GM19324 (cell line): ENCODE data around the gene DAB2IP.

Experiments
- ATAC-seq: cut with Tn5 transposase; IDR thresholded peaks from one replicate; pipeline ENCODE4 v1.9.1; 2021; ENCODE audit warnings: mild to moderate bottlenecking, moderate library complexity; ENCODE audit not compliant: unreplicated experiment, low FRiP score

Gene DAB2IP

DNA sequence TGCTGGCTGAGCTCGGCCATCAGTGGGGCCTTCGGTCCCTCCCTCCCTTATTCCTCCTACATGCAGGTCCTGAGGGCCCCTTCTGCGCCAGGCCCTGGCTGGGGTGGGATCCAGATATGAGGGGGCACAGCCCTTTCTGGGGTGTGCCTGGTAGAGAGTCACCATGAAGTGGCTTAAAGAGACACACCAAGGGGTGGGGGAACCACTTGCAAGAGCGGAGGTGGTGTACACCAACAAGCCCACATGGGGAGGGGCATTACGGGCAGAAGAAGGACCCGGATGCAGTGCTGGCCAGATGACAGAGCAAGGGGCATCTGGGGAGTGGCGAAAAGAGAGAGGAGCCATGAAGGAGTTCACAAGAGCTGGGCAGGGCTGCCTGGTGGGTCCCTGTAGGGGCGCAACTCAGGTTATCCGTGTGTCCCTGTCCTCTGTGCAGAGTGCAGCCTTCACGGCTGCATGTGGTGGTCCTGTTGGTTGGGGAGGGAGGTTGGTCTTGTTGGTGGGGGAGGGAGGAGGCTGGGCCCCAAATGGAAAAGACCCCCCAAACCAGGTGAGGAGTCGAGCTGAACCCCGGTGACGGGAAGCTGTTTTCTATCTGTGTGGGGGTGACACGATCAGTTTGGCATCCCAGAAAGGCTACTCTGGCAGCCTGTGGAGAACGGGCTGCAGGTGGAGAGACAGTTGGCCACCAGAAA lies 158.1 kb downstream of the DAB2IP start:
- no peak for ATAC-seq

DNA sequence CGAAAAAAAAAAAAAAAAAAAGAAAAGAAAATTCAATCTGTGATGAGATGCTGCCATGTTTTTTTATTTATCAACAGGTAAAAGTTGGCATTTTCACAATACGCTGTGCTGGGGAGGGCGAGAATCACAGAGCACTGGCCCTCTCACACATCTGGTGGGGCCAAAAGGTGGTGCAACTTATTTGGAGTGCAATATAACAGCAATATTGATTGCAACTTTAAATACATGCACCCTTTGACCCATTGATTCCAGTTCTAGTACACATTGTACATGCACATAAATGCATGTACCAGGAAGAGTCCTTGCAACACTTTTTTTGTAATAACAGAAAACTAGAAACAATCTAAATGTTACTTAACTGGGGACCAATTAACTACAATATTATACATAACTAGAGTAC lies 159.1 kb downstream of the DAB2IP start:
- ATAC-seq, result no peak

DNA sequence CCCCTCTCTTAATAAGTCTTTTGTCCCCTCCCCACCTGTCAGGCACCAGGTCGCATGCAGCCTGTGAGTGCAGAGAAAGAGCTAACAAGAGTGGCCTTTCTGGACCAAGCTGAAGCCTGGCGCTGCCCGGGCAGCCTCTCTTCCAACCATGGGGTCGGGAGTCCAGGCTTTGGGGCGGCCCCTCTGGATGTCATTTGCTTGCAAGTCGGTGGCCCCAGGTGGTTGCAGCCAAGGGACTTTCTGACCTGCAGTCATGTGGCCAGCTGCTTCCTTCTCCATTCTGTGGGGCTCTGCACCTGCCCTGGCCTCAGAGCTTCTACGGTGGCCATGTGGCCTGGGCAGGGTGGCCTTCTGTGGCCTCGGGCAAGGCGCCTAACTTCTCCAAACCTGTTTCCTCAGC lies 159.7 kb downstream of the DAB2IP start:
- no peak for ATAC-seq

DNA sequence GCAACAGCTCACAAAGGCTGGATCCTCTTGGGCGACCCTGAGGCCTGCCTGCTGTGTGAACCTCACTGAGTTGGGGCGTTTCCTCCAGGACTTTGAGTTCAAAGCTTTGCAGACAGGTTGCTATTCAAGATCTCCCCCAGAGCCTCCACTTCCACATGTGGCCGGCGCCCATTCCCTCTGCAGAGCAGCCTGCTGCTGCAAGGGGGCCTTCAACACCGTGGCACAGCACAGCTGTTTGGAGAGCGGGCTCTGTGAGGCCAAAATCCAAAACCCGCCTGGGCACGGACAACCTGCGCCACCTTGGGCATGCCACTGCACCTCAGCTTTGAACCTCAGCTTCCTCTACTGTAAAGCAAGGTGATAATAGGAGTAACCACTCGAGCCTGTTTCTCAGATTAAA lies 160.3 kb downstream of the DAB2IP start:
- ATAC-seq, result no peak

DNA sequence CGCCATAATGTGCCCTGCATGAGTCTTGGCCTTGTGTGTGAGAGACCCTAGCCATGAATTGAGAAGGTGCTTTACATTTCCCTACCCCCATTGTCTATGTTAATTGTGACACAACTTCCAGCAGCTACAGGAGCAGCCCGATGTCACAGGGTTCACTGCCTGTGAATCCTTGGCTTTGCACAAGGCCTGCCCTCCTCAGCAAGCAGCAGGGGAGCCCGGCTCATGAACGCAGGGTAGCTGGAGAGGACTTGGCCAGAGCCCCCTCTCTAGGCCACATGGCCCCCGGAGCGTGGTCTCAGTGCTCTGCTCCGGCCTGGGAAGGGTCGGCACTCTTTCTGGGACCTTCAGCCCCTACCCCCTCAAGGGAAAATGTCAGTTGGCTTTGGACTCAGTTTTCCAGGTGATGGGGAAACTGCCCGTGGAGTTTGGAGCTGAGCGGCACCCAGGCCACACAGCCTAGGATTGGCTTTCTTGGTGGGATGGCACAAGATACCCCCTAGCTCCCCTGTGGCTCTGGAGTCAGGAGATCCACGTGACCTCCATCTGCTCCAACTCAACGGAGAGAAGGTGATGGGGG lies 160.8 kb downstream of the DAB2IP start:
- no peak for ATAC-seq

DNA sequence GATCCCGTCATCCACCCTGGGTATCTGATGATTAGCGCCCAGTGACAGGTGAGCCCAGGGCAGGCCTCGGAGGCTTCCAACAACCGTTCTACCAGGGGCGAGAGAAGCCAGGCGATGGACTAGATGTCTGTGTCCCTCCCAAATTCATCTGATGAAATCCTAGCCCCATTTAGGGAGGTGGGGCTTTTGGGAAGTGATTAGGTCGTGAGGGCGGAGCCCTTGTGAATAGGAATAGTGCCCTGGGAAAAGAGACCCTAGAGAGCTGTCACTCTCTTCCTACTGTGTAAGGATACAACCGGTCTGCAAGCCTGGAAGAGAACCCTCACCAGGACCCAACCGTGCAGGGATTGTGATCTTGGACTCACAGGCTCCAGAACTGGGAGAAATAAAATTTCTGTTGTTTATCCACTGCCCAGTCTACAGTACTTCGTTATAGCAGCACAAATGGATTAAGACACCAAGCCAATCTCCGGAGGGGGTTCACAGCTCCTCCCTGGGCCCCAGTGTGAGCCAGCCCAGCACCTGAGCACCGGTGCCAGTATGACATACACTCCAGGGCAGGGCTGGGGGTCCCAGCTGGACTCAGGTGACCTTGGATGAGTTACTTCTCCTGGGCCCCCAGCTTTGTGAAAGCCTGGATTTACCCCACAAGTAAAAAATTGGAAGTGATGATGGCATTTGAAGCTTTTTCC lies 162.2 kb downstream of the DAB2IP start:
- ATAC-seq, result no peak

DNA sequence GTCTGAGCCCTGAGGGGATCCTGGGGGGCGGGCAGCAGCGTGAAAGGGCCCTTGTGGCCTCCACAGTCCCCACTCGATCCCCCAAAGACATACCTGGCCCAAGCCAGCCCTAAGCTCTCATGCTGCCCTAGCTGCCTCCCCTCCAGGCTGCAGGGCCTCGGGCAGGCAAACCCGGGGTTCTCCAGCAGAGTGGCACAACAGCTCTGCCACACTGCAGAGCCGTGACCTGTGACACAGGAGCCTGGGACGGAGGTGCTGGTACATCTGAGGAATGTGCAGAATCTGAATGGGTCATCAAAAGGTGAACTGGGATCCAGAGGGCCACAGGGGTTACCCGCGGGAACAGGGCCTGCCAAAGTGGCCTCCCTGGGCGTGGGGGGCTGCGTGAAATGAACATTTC lies 163.2 kb downstream of the DAB2IP start:
- ATAC-seq, result no peak

DNA sequence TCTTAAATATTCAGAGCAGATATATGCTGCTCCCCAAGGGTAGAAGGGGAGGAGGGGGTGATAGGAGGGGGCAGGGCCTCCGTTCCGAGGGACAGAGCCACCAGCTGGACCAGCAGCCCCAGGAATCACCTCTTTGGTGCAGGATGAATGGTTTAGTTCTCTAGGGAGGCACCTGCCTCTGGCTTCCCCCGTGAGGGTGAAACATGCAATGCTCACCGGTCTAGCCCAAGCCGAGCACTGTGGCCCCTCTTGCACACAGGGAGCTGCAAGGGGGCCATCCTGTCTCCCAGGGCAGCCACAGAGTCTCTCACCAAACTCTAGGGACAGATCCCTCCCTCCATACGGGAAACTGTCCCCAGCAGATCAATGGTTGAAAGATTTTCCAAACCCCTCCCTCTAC lies 163.7 kb downstream of the DAB2IP start:
- ATAC-seq, result no peak

DNA sequence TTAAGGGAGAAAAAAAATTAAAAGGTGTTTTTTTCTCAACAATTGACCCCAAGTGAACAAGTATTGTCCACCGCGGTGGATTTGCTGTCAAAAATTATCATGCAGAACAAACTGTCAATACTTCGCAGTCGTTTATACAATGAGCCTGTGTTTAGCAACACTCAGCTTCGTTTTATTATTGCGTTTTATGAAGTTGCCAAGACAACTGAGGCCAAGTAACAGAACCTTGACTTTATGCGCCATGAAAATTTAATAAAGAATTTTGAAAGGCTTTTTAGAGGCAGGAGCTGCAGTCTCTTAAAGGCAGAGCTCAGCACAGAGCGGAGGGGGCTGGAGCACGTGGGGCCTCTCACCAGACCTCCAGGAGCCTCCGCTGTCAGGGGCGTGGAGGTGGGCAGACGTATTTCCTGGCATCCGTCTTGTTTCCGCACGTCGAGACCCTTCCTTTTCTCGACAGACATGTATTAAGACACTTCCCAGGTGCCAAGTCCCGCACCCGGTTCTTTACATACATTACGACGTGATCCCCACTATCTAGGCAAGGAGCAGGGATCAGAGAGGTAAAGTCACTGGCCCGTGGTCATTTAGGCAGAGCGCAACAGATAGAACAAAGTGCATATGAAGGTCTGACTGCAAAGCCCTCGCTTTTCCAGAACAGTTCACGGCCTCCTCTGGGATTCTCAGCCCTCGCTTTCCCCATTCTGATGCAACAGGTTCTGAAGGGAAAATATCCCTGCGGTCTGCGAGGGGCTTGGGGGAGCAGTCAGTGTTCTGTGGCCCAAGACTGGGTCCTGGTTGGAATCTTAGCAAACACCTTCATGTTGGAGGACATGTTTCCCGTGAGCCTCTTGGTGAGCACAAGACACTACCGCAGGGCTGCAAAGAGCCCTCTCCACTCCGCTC lies 164.4 kb downstream of the DAB2IP start:
- no peak for ATAC-seq

DNA sequence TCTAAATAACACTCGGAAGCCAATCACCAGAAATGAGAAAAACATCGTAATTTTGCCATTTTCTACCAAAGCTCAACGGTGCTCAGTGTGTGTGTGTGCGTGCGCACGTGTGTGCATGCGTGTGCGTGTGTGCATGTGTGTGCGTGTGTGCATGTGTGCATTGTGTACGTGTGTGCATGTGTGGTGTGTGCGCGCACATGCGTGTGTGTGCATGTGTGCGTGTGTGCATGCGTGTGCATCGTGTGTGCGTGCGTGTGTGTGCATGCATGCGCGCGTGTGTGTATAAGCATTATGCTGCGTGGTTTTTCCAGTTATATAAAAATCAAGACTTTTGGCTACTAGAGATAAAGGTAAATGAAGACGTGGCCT lies 165.0 kb downstream of the DAB2IP start:
- ATAC-seq, result no peak

DNA sequence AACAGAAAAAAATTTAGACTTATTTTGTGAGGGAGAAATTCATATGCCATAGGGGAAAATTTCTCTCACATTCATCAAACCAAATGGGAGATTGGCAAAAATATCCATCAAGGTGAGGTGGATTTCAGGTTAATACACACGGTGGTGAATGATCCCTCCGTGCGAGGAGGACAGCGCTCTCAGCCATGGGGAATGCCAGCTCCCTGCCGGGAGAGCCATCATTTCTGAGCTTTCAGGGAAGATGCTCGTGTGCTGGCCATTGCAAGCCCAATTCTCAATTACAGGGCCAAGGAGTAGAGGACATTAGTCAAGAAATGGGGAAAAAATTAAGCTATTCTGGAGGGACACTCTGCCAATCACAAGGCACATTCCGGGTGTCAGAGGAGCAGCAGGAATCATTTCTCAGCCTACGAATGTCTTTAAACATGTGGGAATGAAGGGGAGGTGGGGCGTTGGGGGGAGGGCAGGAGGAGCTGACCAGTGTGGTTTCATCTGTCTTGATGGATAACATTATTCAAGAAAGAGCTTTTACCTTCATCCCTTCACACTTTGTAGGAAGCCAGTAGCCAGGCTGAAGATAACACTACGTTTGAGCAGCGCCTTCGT lies 165.5 kb downstream of the DAB2IP start:
- no peak for ATAC-seq

DNA sequence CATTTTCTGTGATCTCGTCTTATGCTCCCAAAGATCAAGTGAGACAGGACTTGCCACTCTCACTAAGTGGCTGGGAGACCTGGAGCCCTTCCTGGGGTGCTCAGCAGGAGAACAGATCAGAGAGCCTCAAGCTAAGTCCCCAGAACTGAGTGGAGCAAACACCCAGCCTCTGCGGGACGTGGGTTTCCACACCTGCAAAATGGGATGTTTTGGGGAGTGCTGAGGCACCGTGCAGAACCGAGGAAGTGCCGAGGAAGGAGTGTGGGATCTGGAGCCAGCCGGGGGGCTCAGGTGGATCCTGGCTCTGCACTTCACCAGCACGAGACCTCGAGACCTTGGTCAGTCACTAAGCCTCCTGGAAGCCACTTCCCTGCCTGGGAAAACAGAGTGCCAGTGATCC lies 166.0 kb downstream of the DAB2IP start:
- no peak for ATAC-seq

DNA sequence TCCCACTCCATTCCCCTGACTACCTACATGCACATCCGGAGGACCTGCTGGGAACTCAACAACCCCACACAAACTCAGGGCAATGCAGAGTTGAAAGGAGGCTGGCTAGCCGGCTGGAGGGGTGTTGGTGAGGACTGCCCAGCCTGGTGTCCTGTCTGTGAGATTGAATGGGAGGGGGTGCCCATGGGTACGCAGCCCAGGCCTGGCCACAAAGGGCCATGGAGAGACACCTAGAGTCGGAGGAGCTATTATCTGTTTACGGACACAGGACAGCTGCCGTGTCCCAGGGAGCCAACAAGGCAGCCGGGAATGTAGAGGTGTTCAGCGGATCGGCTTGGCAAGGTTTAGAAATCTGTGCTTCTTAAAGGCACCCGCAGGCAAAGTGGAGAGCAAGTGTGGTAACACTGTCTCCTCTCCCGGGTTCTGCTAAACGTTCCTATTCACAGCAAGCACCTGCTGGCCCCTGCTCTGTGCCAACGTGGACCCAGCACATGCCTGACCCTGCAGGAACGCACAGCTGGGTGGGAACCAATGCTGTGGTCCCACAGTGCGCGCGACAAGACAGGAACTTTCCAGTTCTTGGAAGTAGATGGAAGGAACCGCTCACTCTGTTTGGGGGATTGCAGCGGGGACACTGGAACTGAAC lies 166.7 kb downstream of the DAB2IP start:
- ATAC-seq, result no peak

DNA sequence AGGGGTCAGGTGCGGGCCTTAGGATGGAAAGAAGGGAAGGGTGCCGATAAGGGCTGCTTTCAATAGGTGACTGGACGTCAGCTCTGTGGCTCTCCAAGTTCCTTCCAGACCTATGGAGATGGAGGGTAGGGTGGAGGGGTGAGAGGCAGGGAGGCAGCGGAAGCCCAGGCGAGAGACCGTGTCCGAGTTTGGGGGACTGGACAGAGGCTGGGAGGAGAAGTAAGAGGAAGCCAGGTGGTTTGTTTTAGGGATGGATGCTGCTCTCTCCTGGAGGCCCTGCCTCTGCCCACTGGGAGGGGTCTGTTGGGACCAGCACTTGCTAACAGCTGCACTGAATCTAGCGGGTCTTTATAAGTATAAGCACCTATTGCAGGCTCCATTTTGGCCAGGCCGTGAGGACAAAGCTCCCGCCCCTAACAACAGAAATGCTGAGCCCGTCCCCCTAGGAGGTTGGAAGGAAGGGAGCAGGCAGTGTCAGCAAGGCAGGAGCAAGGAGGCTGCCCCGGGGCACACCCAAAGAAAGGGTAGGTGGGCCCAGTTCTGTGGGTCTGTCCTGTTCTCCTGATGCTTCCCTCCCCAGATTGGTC lies 167.5 kb downstream of the DAB2IP start:
- no peak for ATAC-seq

DNA sequence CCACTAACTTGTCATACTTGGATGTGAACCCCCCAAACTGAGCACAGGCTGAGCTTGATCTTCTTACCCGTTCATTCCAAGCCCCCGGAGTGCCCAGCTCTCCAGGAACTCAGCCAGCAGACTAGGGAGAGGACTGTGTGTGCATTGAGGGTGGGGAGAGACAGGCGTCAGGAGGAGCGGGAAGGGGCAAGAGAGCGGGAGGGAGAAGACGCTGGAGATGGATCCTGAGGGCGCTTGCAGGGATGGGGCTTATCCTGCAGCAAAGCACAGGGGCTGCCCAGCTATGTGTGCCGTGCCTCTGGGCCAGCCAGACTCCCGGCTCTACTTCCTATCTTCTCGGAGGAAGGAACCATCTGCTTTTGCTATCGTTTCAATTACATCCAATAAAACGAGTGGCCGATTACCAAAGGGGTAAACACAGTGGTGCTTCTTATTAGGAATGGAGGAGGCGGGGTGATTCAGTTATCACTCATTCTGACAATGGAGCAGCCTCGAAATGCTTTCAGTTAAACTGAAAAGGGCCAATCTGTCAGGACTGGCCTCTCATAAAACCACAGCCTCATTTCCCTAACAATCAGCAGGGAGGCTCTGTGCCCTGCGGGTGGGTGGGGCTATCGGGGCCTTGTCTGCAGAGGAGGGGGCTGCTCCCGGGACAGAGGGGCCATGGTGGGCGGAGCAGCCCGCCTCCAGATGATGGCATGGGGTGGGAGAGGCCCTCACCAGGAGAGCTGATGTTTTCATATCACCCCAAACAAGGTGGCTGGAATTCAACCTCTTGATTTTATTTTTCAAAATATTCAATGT lies 168.2 kb downstream of the DAB2IP start:
- no peak for ATAC-seq

DNA sequence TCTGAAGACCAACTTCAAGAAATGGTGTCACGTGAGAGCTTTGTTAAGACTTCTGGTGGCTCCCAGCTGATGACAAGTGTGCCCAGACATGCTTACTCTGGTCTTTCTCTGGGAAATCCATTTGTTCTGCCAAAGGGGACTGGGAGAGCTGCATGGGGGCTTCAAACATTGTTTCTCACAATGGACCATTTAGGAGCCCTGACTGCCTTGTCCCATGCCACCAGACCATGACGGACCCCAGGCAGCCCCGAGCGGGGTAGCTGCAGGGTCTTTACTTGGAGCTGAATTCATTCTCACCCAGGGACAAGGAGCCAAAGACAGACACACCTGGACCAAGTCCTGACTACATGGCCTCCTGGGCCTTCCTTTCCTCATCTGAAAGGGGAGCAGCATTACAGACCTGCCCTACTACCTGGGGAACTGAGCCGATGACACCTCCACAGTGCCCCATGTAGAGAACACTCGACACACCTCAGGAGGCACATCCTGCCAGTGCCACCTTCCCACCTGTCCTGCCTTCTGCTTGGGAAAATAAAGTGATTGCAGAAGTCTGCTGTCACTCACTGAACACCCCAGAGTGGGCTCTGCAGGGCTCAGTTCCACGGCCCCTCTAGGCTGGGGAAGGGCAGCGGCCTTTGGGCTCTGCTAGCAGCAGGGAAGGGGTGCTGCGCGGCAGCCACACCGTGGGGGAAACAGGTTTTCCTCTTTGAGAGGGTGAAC lies 169.0 kb downstream of the DAB2IP start:
- no peak for ATAC-seq

DNA sequence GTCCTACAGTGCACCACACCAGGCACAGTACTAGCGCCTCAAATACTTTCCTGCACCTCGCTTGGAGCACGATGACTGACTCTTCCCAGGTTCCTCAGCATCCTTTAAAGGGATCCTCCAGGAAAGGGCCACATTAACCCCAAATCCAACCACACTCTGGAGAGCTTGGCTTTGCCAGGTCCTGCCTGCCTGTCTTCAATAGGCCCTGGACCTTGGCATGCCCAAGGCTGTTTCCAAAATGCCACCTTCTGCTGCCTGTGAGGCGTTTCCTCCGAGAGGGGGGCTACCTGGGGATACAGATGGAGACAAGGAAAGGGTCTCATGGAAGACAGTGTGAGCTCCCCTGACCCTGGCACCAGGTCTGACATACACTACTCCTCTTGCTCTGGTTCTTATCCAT lies 169.9 kb downstream of the DAB2IP start:
- ATAC-seq, result no peak
